ENCODE data around the gene MTFP1.

- TF ChIP-seq CTCF (IDR thresholded peaks at IDR 0.05), result no peak
- no peak for TF ChIP-seq POLR2AphosphoS5 (IDR thresholded peaks at IDR 0.05)
Observed at GRCh38 chr22:30420347-30421125, 5.0 kb upstream of the MTFP1 start.

Measured in suprapubic skin (tissue), 3 donors.